T-helper 1 cell (primary cell): ENCODE data around the gene AGBL4.
"Not testable (repeated sequence)": the region's sequence is repeated elsewhere in the genome, so short reads cannot be mapped to it uniquely, and the experiment has no call there.

Source experiments
- DNase-seq, 5 donors: peaks; one replicate each; pipeline ENCODE4 v3.0.0-alpha.2; 2012 to 2020

Gene AGBL4

DNA sequence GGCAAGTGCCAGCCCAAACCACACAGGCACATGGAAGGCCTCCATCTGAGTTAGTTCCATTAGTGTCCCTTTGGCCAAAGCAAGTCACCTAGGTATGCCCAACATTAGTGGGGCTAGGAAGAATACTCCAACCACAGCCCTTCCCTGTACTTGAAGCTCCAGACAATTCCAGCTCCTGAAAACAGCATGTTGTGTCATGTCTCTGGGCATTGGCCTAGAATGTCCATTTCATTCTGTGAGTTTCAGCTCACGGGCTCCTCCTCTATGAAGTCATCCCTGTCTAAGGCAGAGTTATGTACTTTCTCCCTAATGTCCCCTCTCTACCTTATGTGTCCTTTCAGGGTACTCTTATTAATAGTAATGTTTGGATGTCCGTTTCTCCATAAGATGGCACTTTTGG lies 1455.3 kb downstream of the AGBL4 start:
- DNase-seq = no peak

DNA sequence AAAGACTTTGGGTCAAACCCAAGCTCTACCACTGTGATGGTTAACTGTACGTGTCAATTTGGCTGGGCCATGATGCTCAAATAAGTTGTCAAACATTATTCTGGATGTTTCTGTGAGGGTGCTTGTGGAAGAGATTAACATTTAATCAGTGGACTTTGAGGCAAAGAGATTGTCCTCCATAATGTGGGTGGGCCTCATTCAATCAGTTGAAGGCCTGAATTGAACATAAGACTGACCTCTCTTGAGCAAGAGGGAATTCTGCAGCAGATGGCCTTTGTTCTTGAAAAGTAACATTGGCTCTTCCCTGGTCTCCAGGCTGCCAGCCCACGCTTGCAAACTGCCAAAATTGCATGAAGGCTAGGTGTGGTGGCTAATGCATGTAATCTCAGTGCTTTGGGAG lies 1457.3 kb downstream of the AGBL4 start:
- no peak for DNase-seq

GRCh38 chr1:48563021-48563420 lies 1460.7 kb downstream of the AGBL4 start:
- DNase-seq = no peak

- no peak for DNase-seq
These were observed 1462.3 kb downstream of the AGBL4 start for GRCh38 chr1:48561444-48561843.

- DNase-seq = no peak
These were observed 1463.2 kb downstream of the AGBL4 start for GRCh38 chr1:48560577-48560976.

DNA sequence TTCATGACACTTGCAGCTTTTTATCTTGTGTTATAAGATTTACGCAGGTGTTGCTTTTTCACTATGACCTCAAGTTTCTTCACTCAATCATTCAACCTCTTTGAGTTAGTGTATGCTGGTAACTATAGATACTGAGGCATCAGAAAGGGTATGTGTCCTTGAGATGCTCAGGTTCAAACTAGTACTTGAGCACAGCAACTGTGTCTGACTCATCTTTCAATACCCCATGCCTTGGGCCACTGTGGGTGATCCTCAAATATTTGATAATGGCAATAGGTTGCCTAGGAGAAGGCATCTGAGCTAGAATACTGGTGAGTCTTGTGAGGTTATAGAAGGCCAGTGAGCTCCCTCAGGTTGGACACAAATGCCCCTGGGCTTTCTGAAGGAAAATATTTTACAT lies 1463.6 kb downstream of the AGBL4 start:
- DNase-seq = no peak

- DNase-seq = no peak
These were observed 1465.4 kb downstream of the AGBL4 start for GRCh38 chr1:48558366-48558765.

GRCh38 chr1:48556186-48556850 lies 1467.4 kb downstream of the AGBL4 start:
- no peak for DNase-seq

DNA sequence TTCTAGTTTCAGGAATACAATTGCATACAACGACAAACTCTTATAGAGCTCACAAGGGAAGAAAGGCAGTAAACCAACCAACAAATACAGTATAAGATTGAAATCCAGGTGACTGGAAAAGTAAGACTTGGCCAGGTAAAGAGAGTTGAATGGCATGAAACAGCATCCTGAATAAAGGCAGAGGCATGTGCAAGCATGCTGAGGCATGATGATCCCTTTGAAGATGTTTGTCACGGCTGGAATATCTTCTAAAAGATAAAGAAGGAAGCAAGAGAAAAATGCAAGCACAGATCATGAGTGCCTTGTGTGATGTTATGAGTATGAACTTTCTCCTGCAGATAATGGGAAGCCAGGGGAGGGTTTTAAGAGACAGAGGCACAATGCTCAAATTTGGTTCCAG lies 1468.5 kb downstream of the AGBL4 start:
- DNase-seq = no peak

GRCh38 chr1:48552903-48553606 lies 1470.7 kb downstream of the AGBL4 start:
- DNase-seq = no peak

DNA sequence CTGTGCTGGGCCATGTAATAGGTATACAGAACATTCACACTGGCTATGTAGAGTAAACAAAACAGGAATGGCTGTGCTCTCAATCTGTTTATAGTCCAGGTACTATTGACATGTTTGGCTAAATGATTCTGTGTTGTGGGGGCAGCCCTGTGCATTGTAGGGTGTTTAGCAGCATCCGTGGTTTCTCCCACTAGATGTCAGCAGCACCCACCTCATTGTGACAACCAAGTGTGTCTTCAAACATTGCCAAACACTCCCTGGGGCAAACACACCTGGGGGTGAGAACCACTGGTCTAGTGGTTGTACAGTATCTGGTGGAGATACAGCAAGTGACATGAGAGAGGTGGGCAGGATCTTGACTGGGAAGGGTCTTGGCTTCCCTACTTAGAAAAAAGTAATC lies 1471.3 kb downstream of the AGBL4 start:
- no peak for DNase-seq

DNA sequence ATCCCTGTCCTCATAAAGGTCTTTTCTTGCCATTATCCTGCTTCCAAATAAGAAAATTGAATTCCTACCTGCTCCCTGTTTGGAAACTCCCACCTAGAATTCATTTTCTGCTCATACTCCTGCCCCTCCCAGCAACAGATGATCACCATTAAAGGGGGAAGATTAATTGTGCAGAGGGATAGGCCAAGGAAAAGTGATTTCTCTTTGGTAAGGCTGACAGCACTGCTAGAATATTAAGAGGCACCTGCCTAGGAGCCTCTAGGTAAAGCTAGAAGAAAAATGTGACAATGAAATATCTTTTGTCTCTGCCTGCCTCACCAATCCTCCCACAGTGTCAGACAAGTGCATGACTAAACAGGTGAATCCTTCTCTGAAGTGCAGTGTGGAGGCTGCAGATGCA lies 1474.8 kb downstream of the AGBL4 start:
- DNase-seq = no peak

GRCh38 chr1:48547561-48548220 lies 1476.1 kb downstream of the AGBL4 start:
- no peak for DNase-seq

DNA sequence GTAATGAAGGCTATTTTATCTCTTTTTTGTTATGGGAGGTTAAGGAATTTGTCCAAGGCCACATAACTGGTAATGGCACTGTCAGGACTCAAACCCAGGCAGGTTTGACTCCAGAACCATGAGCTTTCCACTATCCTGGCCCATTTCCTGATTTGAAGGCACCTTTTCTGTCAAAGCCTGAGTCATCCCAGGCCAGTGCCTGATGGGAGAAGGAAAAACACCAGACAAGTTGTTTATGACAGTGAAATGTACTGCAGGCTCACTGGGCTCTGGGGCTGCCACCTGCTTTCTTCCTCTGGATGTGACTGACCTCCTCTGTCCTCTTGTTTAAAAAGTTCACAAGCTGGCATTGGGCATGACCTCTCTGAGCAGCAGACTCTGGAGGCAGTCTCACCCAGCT lies 1479.9 kb downstream of the AGBL4 start:
- no peak for DNase-seq

- no peak for DNase-seq
These were observed 1483.2 kb downstream of the AGBL4 start for GRCh38 chr1:48540587-48540986.

- no peak for DNase-seq
These were observed 1487.3 kb downstream of the AGBL4 start for GRCh38 chr1:48536477-48536876.

GRCh38 chr1:48532976-48533375 lies 1490.8 kb downstream of the AGBL4 start:
- DNase-seq = no peak

GRCh38 chr1:48530727-48531351 lies 1492.9 kb downstream of the AGBL4 start:
- peak in 2 of 5 donors; percentile 4 to 35 for DNase-seq

DNA sequence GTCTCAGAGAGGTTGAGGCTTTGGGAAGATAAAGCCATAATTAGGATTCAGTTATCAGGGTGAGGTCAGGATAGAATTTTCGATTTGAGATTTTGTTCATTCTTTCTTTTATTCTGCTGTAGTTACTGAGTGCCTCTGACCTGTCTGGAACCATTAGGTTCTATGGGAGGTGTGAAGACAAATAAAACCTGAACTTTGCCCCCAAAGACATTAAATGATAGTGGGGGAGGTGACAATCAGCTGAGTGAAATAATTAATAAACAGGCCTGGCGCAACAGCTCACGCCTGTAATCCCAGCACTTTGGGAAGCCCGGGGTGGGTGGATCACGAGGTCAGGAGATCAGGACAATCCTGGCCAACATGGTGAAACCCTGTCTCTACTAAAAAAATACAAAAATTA lies 1496.7 kb downstream of the AGBL4 start:
- no peak for DNase-seq

- DNase-seq = no peak
These were observed 1497.6 kb downstream of the AGBL4 start for GRCh38 chr1:48526008-48526710.

GRCh38 chr1:48524892-48525467 lies 1498.8 kb downstream of the AGBL4 start:
- DNase-seq = no peak

DNA sequence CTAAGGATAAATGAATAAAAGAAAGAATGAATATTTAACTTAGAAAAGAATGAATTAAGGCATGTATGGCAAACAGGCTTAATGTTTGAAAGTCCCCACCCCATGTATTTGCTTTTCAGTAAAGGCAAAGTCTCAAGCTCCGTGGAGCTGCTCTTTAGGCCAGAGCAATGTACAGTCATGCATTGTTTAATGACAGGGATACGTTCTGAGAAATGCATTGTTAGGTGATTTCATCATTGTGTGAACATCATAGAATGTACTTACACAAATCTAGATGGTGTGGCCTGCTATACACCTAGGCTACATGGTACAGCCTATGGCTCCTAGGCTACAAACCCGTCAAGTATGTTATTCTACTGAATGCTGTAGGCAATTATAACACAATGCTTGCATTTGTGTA lies 1500.2 kb downstream of the AGBL4 start:
- DNase-seq = no peak

DNA sequence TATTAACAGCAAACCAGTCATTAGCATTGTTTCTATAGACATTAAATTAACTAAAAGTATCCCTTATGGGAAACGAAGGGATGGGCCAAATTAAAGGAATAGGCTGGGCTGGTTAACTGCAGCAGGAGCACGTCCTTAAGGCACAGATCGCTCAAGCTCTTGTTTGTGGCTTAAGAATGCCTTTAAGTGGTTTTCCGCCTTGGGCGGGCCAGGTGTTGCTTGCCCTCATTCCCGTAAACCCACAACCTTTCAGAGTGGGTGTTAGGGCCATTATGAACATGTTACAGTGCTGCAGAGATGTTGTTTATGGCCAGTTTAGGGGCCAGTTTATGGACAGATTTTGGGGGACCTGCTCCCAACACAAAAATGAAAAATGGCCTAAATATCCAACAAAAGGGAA lies 1503.9 kb downstream of the AGBL4 start:
- not testable (repeated sequence) for DNase-seq
